ENCODE measurements around the gene C1orf232. TPM values are rescaled to one million over a fixed set of nuclear protein-coding genes. Genes with fewer than 3 reads are reported as not detected.

Gene C1orf232
- polyA plus RNA-seq, 3 donors: not detected

DNA sequence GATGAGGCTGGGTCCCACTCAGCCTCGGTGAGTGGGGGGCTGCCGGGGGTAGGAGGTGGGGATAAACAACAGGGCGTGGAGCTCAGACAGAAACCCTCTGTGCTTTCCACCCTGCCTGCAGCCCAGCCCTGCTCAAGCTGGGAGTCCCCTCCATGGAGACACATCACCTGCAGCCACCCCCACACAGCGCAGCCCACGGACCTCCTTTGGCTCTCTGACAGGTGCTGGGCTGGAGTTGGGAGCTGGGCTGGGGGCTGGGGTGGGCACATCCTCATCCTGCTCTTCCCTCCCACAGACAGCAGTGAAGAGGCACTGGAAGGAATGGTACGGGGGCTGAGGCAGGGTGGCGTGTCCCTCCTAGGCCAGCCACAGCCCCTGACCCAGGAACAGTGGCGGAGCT is 19.7 kb upstream of the C1orf232 start:
- H3K4me1 ChIP-seq (ENCODE audit: control insufficient read depth in 1 of 2, insufficient read depth in 2 of 2, low read length in 2 of 2): no peaks in the 10 kb centered on the region
- Mint-ChIP-seq H3K9me3 (no peaks in the 10 kb centered on the region), H3K27ac (no peak overlapping the region), H3K36me3 (no peaks in the 10 kb centered on the region), H3K4me1 (no peaks in the 10 kb centered on the region), H3K27me3 (ENCODE audit: low read depth in 3 of 3) (peaks cover 0 to 3% (median 0%) of the 10 kb centered on the region in 3 donors), H3K4me3 (no peak overlapping the region)
- H3K79me2 ChIP-seq (ENCODE audit: insufficient read depth, low read length): no peaks in the 10 kb centered on the region
- no peaks in the 10 kb centered on the region for H3K36me3 ChIP-seq (replicated peaks in 1 of 2; ENCODE audit: control insufficient read depth in 1 of 2, insufficient read depth in 2 of 2, low read length in 2 of 2)
- H3K27ac ChIP-seq (ENCODE audit: low read depth in 1 of 2, low read length in 2 of 2): no peak overlapping the region
- TF ChIP-seq, protein P1, sequence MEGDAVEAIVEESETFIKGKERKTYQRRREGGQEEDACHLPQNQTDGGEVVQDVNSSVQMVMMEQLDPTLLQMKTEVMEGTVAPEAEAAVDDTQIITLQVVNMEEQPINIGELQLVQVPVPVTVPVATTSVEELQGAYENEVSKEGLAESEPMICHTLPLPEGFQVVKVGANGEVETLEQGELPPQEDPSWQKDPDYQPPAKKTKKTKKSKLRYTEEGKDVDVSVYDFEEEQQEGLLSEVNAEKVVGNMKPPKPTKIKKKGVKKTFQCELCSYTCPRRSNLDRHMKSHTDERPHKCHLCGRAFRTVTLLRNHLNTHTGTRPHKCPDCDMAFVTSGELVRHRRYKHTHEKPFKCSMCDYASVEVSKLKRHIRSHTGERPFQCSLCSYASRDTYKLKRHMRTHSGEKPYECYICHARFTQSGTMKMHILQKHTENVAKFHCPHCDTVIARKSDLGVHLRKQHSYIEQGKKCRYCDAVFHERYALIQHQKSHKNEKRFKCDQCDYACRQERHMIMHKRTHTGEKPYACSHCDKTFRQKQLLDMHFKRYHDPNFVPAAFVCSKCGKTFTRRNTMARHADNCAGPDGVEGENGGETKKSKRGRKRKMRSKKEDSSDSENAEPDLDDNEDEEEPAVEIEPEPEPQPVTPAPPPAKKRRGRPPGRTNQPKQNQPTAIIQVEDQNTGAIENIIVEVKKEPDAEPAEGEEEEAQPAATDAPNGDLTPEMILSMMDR (IDR thresholded peaks at IDR 0.05): no peak
- WGBS (ENCODE audit: insufficient coverage): 93% methylated on average over 3 of the region's 8 CpGs
- intact Hi-C loops (cut with micrococcal nuclease): no loop called here
- no peak overlapping the region for H2AFZ ChIP-seq (ENCODE audit: insufficient read depth, low read depth, low read length, poor library complexity, severe bottlenecking)
- H3K9me3 ChIP-seq (replicated peaks in 1 of 2; ENCODE audit: control insufficient read depth in 1 of 2, insufficient read depth in 1 of 2, low read length in 2 of 2): no peaks in the 10 kb centered on the region
- H4K20me1 ChIP-seq (ENCODE audit: insufficient read depth, low read length): no peaks in the 10 kb centered on the region
- no peak overlapping the region for H3K9ac ChIP-seq (ENCODE audit: insufficient read depth, low read length, poor library complexity, severe bottlenecking)
- H3K4me3 ChIP-seq (replicated peaks in 1 of 3; ENCODE audit: low read depth in 2 of 3, low read length in 3 of 3): no peak overlapping the region
- H3K27me3 ChIP-seq (ENCODE audit: control insufficient read depth in 2 of 2, insufficient read depth in 2 of 2, low read length in 2 of 2): no peaks in the 10 kb centered on the region
- H3K4me2 ChIP-seq (replicated peaks; ENCODE audit: extremely low read depth, low read length, poor library complexity, severe bottlenecking): no peak overlapping the region
- no peak for DNase-seq

DNA sequence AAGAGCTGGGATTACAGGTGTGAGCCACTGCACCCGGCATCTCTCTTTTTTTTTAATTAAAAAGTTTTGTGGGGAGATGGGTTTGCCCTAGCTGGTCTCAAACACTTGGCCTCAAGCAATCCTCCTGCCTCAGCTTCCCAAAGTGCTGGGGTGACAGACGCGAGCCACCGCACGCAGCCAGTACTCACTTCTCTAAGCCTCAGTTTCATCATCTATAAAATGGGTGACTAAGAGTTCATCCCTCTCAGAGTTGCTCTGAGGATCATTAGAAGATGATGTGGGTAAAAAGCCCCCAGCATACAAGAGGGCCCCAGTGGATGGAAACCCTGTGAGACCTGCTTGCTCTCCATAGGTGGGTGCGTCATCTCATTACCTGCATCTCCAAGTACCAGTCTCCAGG is 19.1 kb upstream of the C1orf232 start:
- no peak overlapping the region for H3K4me2 ChIP-seq (replicated peaks; ENCODE audit: extremely low read depth, low read length, poor library complexity, severe bottlenecking)
- WGBS (ENCODE audit: insufficient coverage): no CpG with 5 or more reads among the region's 6 CpGs
- H4K20me1 ChIP-seq (ENCODE audit: insufficient read depth, low read length): no peaks in the 10 kb centered on the region

More for the DNA sequence above, 19.1 kb upstream of the C1orf232 start:
- Histone ChIP-seq H3K4me3 (replicated peaks in 1 of 3; ENCODE audit: low read depth in 2 of 3, low read length in 3 of 3) (no peak overlapping the region), H3K9ac (ENCODE audit: insufficient read depth, low read length, poor library complexity, severe bottlenecking) (no peak overlapping the region), H3K27ac (ENCODE audit: low read depth in 1 of 2, low read length in 2 of 2) (no peak overlapping the region), H3K36me3 (replicated peaks in 1 of 2; ENCODE audit: control insufficient read depth in 1 of 2, insufficient read depth in 2 of 2, low read length in 2 of 2) (no peaks in the 10 kb centered on the region), H3K27me3 (ENCODE audit: control insufficient read depth in 2 of 2, insufficient read depth in 2 of 2, low read length in 2 of 2) (no peaks in the 10 kb centered on the region), H3K9me3 (replicated peaks in 1 of 2; ENCODE audit: control insufficient read depth in 1 of 2, insufficient read depth in 1 of 2, low read length in 2 of 2) (no peaks in the 10 kb centered on the region), H2AFZ (ENCODE audit: insufficient read depth, low read depth, low read length, poor library complexity, severe bottlenecking) (no peak overlapping the region), H3K4me1 (ENCODE audit: control insufficient read depth in 1 of 2, insufficient read depth in 2 of 2, low read length in 2 of 2) (no peaks in the 10 kb centered on the region), H3K79me2 (ENCODE audit: insufficient read depth, low read length) (no peaks in the 10 kb centered on the region)
- Mint-ChIP-seq H3K4me3 (no peak overlapping the region), H3K9me3 (no peaks in the 10 kb centered on the region), H3K27me3 (ENCODE audit: low read depth in 3 of 3) (peaks cover 0 to under 1% (median 0%) of the 10 kb centered on the region in 3 donors), H3K36me3 (no peaks in the 10 kb centered on the region), H3K27ac (no peak overlapping the region), H3K4me1 (no peaks in the 10 kb centered on the region)
- TF ChIP-seq, protein P1 (IDR thresholded peaks at IDR 0.05): no peak
- DNase-seq: no peak
- intact Hi-C loops (cut with micrococcal nuclease): no loop called here
